ENCODE results near the gene TXNDC2. TPM values are rescaled to one million over a fixed set of nuclear protein-coding genes. Genes with fewer than 3 reads are reported as not detected.

The TXNDC2 gene
- total and polyA plus RNA-seq, 9 of the 15 experiments (the other 6 are each of a cell fraction or from before 2014, with no cell fraction given) = 1.2 to 4.9 (median 2.3) TPM

DNA sequence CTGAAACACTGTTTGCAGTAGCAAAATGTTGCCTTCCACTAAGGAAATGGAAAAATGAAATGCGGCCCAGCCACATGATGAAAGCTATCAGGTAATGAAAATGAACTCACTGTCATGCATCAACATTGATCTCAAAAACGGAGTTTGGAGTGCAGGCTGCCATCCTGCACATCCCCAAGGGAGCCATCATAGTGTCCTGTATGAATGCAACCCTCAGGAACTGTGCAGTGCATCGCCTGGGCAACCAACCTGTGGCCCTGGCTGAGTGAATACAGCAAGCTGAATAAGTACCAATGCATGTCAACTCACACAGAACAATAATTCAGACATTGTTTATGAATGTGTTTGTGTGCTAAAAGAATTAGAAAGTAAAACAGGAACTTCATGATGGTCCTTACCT, 23.1 kb upstream of the TXNDC2 start:
- Histone ChIP-seq H3K4me1 (replicated peaks in 1 of 2; ENCODE audit: control insufficient read depth in 2 of 2, insufficient read depth in 2 of 2, low read length in 2 of 2) (peaks cover 3 to 14% of the 10 kb centered on the region in 2 experiments; a peak in 4 of 5 replicates), H3K4me2 (ENCODE audit: insufficient read depth, low read length) (no peak overlapping the region), H3K9me3 (replicated peaks; ENCODE audit: control insufficient read depth, insufficient read depth, low read depth, low read length) (peaks cover 24% of the 10 kb centered on the region), H4K20me1 (replicated peaks; ENCODE audit: control insufficient read depth, insufficient read depth, low read length) (no peaks in the 10 kb centered on the region), H3K9ac (ENCODE audit: insufficient read depth in 1 of 2, low read depth in 2 of 2, low read length in 2 of 2) (no peak overlapping the region), H3K4me3 (no peak overlapping the region), H3K9me1 (ENCODE audit: control insufficient read depth, insufficient read depth, low read length) (no peaks in the 10 kb centered on the region), H3K27me3 (ENCODE audit: control insufficient read depth in 2 of 2, insufficient read depth in 2 of 2, low read length in 2 of 2) (no peaks in the 10 kb centered on the region), H3K27ac (ENCODE audit: extremely low read depth, low read depth, low read length) (no peak overlapping the region), H2AFZ (ENCODE audit: low read depth, low read length) (no peak overlapping the region), H3K79me2 (ENCODE audit: control insufficient read depth, insufficient read depth, low read length) (no peaks in the 10 kb centered on the region), H3K36me3 (ENCODE audit: control insufficient read depth, insufficient read depth, low read length) (peaks cover 31% of the 10 kb centered on the region; the same call in 2 of the 3 replicates)
- no peak for TF ChIP-seq FIP1L1 (IDR thresholded peaks at IDR 0.05; ENCODE audit: low read depth, low read length, poor library complexity, severe bottlenecking)
- TF ChIP-seq, protein P1, sequence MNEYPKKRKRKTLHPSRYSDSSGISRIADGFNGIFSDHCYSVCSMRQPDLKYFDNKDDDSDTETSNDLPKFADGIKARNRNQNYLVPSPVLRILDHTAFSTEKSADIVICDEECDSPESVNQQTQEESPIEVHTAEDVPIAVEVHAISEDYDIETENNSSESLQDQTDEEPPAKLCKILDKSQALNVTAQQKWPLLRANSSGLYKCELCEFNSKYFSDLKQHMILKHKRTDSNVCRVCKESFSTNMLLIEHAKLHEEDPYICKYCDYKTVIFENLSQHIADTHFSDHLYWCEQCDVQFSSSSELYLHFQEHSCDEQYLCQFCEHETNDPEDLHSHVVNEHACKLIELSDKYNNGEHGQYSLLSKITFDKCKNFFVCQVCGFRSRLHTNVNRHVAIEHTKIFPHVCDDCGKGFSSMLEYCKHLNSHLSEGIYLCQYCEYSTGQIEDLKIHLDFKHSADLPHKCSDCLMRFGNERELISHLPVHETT (CRISPR knock-in tag; conservative IDR thresholded peaks at IDR 0.05 in 1 of 2, IDR thresholded peaks at IDR 0.05 in 1 of 2) = no peak
- TF ChIP-seq HDAC6 (IDR thresholded peaks at IDR 0.05; ENCODE audit: low read depth, low read length) = no peak
- TF ChIP-seq, protein P2, sequence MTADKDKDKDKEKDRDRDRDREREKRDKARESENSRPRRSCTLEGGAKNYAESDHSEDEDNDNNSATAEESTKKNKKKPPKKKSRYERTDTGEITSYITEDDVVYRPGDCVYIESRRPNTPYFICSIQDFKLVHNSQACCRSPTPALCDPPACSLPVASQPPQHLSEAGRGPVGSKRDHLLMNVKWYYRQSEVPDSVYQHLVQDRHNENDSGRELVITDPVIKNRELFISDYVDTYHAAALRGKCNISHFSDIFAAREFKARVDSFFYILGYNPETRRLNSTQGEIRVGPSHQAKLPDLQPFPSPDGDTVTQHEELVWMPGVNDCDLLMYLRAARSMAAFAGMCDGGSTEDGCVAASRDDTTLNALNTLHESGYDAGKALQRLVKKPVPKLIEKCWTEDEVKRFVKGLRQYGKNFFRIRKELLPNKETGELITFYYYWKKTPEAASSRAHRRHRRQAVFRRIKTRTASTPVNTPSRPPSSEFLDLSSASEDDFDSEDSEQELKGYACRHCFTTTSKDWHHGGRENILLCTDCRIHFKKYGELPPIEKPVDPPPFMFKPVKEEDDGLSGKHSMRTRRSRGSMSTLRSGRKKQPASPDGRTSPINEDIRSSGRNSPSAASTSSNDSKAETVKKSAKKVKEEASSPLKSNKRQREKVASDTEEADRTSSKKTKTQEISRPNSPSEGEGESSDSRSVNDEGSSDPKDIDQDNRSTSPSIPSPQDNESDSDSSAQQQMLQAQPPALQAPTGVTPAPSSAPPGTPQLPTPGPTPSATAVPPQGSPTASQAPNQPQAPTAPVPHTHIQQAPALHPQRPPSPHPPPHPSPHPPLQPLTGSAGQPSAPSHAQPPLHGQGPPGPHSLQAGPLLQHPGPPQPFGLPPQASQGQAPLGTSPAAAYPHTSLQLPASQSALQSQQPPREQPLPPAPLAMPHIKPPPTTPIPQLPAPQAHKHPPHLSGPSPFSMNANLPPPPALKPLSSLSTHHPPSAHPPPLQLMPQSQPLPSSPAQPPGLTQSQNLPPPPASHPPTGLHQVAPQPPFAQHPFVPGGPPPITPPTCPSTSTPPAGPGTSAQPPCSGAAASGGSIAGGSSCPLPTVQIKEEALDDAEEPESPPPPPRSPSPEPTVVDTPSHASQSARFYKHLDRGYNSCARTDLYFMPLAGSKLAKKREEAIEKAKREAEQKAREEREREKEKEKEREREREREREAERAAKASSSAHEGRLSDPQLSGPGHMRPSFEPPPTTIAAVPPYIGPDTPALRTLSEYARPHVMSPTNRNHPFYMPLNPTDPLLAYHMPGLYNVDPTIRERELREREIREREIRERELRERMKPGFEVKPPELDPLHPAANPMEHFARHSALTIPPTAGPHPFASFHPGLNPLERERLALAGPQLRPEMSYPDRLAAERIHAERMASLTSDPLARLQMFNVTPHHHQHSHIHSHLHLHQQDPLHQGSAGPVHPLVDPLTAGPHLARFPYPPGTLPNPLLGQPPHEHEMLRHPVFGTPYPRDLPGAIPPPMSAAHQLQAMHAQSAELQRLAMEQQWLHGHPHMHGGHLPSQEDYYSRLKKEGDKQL (CRISPR knock-in tag; IDR thresholded peaks at IDR 0.05; ENCODE audit: borderline replicate concordance) = no peak
- no peak for TF ChIP-seq POLR3A (IDR thresholded peaks at IDR 0.05; ENCODE audit: borderline replicate concordance, extremely low read depth, insufficient read depth, insufficient read length)
- TF ChIP-seq GABPB1 (CRISPR knock-in tag; IDR thresholded peaks at IDR 0.05) = no peak
- TF ChIP-seq POLR3G (IDR thresholded peaks at IDR 0.05; ENCODE audit: extremely low read depth, insufficient read length, insufficient replicate concordance) = no peak
- POLR2A ChIA-PET = interaction anchor here (0.6 to 3.6 kb wide), 4 partner anchors 10 to 150 kb away, joined by 3 to 19 read pairs (median 3); no protein-coding TSS in a partner anchor
- no TSS peak for BruUV-seq (replicated peaks)
- DNase-seq (ENCODE audit: extremely low read depth in 1 of 4, low spot score in 3 of 4) = no peak
- in situ Hi-C loops (cut with MboI) (no loop called here), intact Hi-C loops (cut with micrococcal nuclease) (no loop called here)
- ATAC-seq = no peak
- WGBS (ENCODE audit: insufficient coverage, low coverage, missing lambda C conversion rate) = 52% methylated on average over 3 of the region's 3 CpGs
- CTCF ChIA-PET (ENCODE audit: low intra/inter-chr PET ratio) = no interaction called here
- no peak for FAIRE-seq

All from K562 (cell line).